PC-3 (cell line): ENCODE measurements around the gene AADACL2. TPM values are rescaled to one million over a fixed set of nuclear protein-coding genes. Genes with fewer than 3 reads are reported as not detected.

Experiments
- ATAC-seq: fragments of 200-7000 bp; cut with Tn5 transposase; 2 replicates; pipeline ENCODE4 v1.9.1; 2020; ENCODE audit warnings: mild to moderate bottlenecking, moderate library complexity
- BruUV-seq: library from RNA; stranded (reverse); fragments of 400-500 nt; replicated peaks from 2 replicates; lab custom pipeline; 2021; lab: Mats Ljungman, UMichigan
- CTCF ChIA-PET: fragments of 300-600 bp; sonication (Branson Sonifier 250); formaldehyde crosslinking; loops from one replicate; lab custom pipeline; 2022; ENCODE audit warnings: antibody characterized with exemption; lab: Charles Lee
- POLR2A ChIA-PET: fragments of 300-600 bp; sonication (Branson Sonifier 250); formaldehyde crosslinking; loops from one replicate; lab custom pipeline; 2022; ENCODE audit warnings: antibody characterized with exemption; ENCODE audit not compliant: unreplicated experiment; lab: Charles Lee
- DNase-seq: peaks from one replicate; pipeline ENCODE4 v3.0.0-alpha.2; 2015
- H2AFZ ChIP-seq: fragments of 300-600 bp; sonication (generic); 2 replicates; pipeline ENCODE4 v1.6.0; 2016; ENCODE audit warnings: antibody characterized with exemption, low read length
- H3F3A ChIP-seq: fragments of 300-600 bp; sonication (generic); one replicate; pipeline ENCODE4 v1.6.0; 2017; ENCODE audit warnings: antibody characterized with exemption, low read length, control low read depth, mild to moderate bottlenecking; ENCODE audit not compliant: unreplicated experiment
- H3K27ac ChIP-seq: fragments of 300-600 bp; sonication (generic); 2 replicates; pipeline ENCODE4 v1.5.1; 2016; ENCODE audit warnings: mild to moderate bottlenecking, low read length
- H3K27me3 ChIP-seq: fragments of 300-600 bp; sonication (generic); 2 replicates; pipeline ENCODE4 v1.6.1; 2016; ENCODE audit warnings: low read length, mixed read lengths
- H3K36me3 ChIP-seq: fragments of 300-600 bp; sonication (generic); 2 replicates; pipeline ENCODE4 v1.6.1; 2016; ENCODE audit warnings: low read depth, mixed run types, low read length, mixed read lengths
- H3K4me1 ChIP-seq: fragments of 300-600 bp; sonication (generic); 2 replicates; pipeline ENCODE4 v1.5.1; 2016; ENCODE audit warnings: low read length; ENCODE audit not compliant: insufficient read depth
- H3K4me2 ChIP-seq: fragments of 300-600 bp; sonication (generic); 2 replicates; pipeline ENCODE4 v1.6.0; 2016; ENCODE audit warnings: low read length
- H3K4me3 ChIP-seq: fragments of 300-600 bp; sonication (generic); 2 replicates; pipeline ENCODE4 v1.5.1; 2016; ENCODE audit warnings: mild to moderate bottlenecking, low read length, mixed read lengths
- H3K79me2 ChIP-seq: fragments of 300-600 bp; sonication (generic); 2 replicates; pipeline ENCODE4 v1.6.1; 2017; ENCODE audit warnings: low read length, mixed read lengths
- H3K9ac ChIP-seq: fragments of 300-600 bp; sonication (generic); 2 replicates; pipeline ENCODE4 v1.6.0; 2016; ENCODE audit warnings: mild to moderate bottlenecking, low read length
- H3K9me2 ChIP-seq: fragments of 300-600 bp; sonication (generic); replicated peaks from 2 replicates; pipeline ENCODE4 v1.6.1; 2016; ENCODE audit warnings: mixed run types, low read length, mixed read lengths
- H3K9me3 ChIP-seq: fragments of 300-600 bp; sonication (generic); 2 replicates; pipeline ENCODE4 v1.6.1; 2016; ENCODE audit warnings: low read length, mixed read lengths
- H4K20me1 ChIP-seq: fragments of 300-600 bp; sonication (generic); 2 replicates; pipeline ENCODE4 v1.6.1; 2016; ENCODE audit warnings: low read length, mixed read lengths
- CTCF ChIP-seq: fragments of 300-600 bp; sonication (generic); conservative IDR thresholded peaks from 2 replicates; pipeline ENCODE4 v1.5.1; 2017; ENCODE audit warnings: antibody characterized with exemption, low read depth, mild to moderate bottlenecking, low read length
- EZH2 ChIP-seq: fragments of 300-600 bp; sonication (generic); IDR thresholded peaks from one replicate; pipeline ENCODE4 v1.6.1; 2017; ENCODE audit warnings: antibody characterized with exemption, mild to moderate bottlenecking, low read length; ENCODE audit not compliant: unreplicated experiment
- EZH2phosphoT487 ChIP-seq: fragments of 300-600 bp; sonication (generic); IDR thresholded peaks from 2 replicates; pipeline ENCODE4 v1.6.1; 2018; ENCODE audit warnings: mild to moderate bottlenecking, antibody characterized with exemption, low read length, borderline replicate concordance
- intact Hi-C: fragments of 100-400 bp; cut with micrococcal nuclease; formaldehyde crosslinking; loops from 2 replicates; pipeline ENCODE4 v1.9.0; 2023
- total RNA-seq: library from RNA; depleted of rRNA; stranded (reverse); fragments of >200 nt; gene quantifications from 2 replicates; pipeline ENCODE4 v1.2.3, GENCODE V29; 2014

Gene AADACL2
- total RNA-seq, 1 experiment from 2014 or later = not detected

- Histone ChIP-seq H3K36me3 (no peaks in the 10 kb centered on the region), H3K27ac (no peak overlapping the region), H3K4me2 (no peak overlapping the region), H2AFZ (no peak overlapping the region), H3K4me3 (no peak overlapping the region), H3K27me3 (no peaks in the 10 kb centered on the region), H3K9me2 (no peaks in the 10 kb centered on the region), H4K20me1 (no peaks in the 10 kb centered on the region), H3K4me1 (no peaks in the 10 kb centered on the region; the same call in 1 of the 2 replicates), H3K9me3 (no peaks in the 10 kb centered on the region), H3K9ac (no peak overlapping the region), H3F3A (no peaks in the 10 kb centered on the region), H3K79me2 (no peaks in the 10 kb centered on the region)
- ChIA-PET CTCF (no interaction called here), POLR2A (no interaction called here)
- intact Hi-C loops = no loop called here
- TF ChIP-seq CTCF (no peak), EZH2phosphoT487 (no peak), EZH2 (no peak)
- no TSS peak for BruUV-seq
- DNase-seq (no peak), ATAC-seq (no peak)
Measured at GRCh38 chr3:151750181-151750580, 16.5 kb downstream of the AADACL2 start.

- no peaks in the 10 kb centered on the region for H3F3A ChIP-seq
- H3K79me2 ChIP-seq = no peaks in the 10 kb centered on the region
- H3K4me3 ChIP-seq = no peak overlapping the region
- no peaks in the 10 kb centered on the region for H3K27me3 ChIP-seq
- no TSS peak for BruUV-seq
- TF ChIP-seq CTCF (no peak), EZH2phosphoT487 (no peak), EZH2 (no peak)
- H3K9ac ChIP-seq = no peak overlapping the region
- DNase-seq (no peak), ATAC-seq (no peak)
- H3K9me2 ChIP-seq = no peaks in the 10 kb centered on the region
- H3K4me1 ChIP-seq = no peaks in the 10 kb centered on the region; the same call in 1 of the 2 replicates
- no peak overlapping the region for H3K27ac ChIP-seq
- H3K36me3 ChIP-seq = no peaks in the 10 kb centered on the region
- POLR2A ChIA-PET = no interaction called here
- intact Hi-C loops = no loop called here
- no peak overlapping the region for H3K4me2 ChIP-seq
- CTCF ChIA-PET = no interaction called here
- H2AFZ ChIP-seq = no peak overlapping the region
- H3K9me3 ChIP-seq = no peaks in the 10 kb centered on the region
- H4K20me1 ChIP-seq = no peaks in the 10 kb centered on the region
Measured at GRCh38 chr3:151750678-151751077, 17.0 kb downstream of the AADACL2 start.

GRCh38 chr3:151751161-151751560 lies 17.4 kb downstream of the AADACL2 start:
- BruUV-seq = no TSS peak
- peak; percentile 25 for DNase-seq

More at GRCh38 chr3:151751161-151751560, 17.4 kb downstream of the AADACL2 start:
- ChIA-PET CTCF (no interaction called here), POLR2A (no interaction called here)
- no peak overlapping the region for H3K4me2 ChIP-seq
- H3K27ac ChIP-seq = no peak overlapping the region
- no peaks in the 10 kb centered on the region for H3K9me2 ChIP-seq
- H3K9me3 ChIP-seq = no peaks in the 10 kb centered on the region
- no peaks in the 10 kb centered on the region for H4K20me1 ChIP-seq
- intact Hi-C loops = no loop called here
- TF ChIP-seq EZH2phosphoT487 = no peak
- TF ChIP-seq CTCF = no peak
- TF ChIP-seq EZH2 = no peak
- no peaks in the 10 kb centered on the region for H3K27me3 ChIP-seq
- H3K4me1 ChIP-seq = no peaks in the 10 kb centered on the region; the same call in 1 of the 2 replicates
- no peaks in the 10 kb centered on the region for H3K36me3 ChIP-seq
- no peaks in the 10 kb centered on the region for H3F3A ChIP-seq
- H3K79me2 ChIP-seq = no peaks in the 10 kb centered on the region
- no peak overlapping the region for H3K4me3 ChIP-seq
- no peak for ATAC-seq
- no peak overlapping the region for H3K9ac ChIP-seq
- no peak overlapping the region for H2AFZ ChIP-seq
